HG02981 (cell line): ENCODE results near the gene KRT82.
"Not testable (repeated sequence)": the region's sequence is repeated elsewhere in the genome, so short reads cannot be mapped to it uniquely, and the experiment has no call there.

Experiments used
- ATAC-seq: cut with Tn5 transposase; IDR thresholded peaks from one replicate; pipeline ENCODE4 v1.9.1; 2021; ENCODE audit warnings: mild to moderate bottlenecking, moderate library complexity; ENCODE audit not compliant: unreplicated experiment

KRT82 gene

DNA sequence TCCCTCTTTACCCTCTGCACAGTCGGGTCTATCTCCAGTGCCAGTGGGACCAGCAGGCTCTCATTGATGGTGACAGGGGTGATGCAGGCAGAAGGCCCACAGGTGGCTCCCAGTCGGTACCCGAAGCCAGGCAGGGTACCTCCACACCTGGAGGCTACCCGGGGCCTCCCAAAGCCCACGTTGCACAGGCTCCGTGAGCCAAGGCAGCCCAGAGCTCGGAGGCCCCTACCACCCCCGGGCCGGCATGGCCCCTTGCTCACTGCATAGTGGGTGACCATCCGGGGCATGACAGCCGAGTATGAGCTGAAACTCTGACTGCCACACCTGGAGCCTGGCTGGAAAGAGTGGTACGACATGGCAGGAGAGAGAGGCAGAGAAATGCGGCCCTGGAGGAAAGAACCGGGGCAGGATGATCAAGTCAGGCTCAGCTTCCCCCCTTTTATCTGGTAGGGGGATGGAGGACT is at the start of gene KRT82:
Gene KRT82, minus strand, starts transcription at position 414 of the 464 bp plus-strand sequence. Its CDS starts 58 bp downstream, at position 356.
- ATAC-seq, result no peak

DNA sequence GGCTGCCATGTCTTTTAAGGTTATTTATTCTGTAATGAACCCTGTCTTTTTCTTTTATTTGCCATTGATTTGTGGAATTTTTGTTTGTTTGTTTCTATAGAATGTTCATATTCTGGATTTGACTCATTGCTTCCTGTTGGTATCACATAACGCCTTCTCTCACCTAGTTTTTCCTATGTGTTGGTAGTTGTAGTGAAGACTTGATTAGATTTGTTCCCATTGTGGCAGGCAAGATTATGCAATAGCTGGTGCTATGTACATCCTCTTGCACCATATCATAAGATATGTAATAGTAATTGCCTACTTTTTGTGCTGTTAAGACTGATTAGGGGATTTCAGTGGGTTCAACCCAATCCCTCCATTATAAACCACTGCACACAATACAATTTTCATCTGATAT is 49.7 kb upstream of the KRT82 start:
- no peak for ATAC-seq

- ATAC-seq, result no peak
These were observed 48.5 kb upstream of the KRT82 start for GRCh38 chr12:52454411-52455201.

DNA sequence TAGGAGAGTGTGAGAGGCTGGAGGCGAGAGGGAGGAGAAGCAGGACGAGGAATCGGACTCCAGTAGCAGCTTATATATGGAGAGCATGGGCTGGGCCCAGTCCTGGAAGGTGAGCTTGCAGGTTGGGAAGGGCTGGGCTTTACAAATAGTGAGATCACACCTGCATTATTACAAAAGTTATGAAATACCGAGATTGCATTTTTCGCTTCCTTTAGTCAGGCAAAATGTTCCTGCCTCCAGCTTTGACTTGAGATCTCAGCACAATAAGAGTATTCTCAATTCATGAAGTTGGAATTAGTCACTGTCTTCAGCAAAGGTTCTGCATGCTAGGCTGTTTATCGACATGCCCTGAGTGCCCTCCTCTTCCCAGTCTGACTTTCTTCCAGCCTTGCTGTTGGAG is 46.0 kb upstream of the KRT82 start, which contains the start of gene KRT6B:
Gene KRT6B, minus strand, starts transcription at position 46 of the 400 bp plus-strand sequence. CDS start 68 bp downstream, outside the sequence.
- no peak for ATAC-seq

DNA sequence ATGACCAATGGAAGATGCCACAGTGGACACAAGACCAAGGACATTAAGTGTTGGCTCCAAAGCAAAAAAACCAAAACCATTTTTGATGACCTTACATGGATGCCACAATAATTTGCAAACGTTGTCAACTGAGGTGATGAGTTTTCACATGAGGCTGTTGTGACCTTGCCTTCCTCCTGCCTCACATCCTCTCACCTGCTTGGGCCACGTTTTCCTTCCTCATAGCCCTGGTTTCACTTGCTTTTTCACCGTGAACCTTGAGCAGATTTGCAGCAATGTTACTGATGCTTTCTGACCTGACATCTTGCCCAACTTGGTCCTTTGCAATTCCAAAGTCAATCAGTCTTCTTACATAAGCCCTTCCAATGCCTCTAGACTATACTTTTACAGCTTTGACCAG is 42.1 kb upstream of the KRT82 start:
- no peak for ATAC-seq

GRCh38 chr12:52447196-52447595 is 41.1 kb upstream of the KRT82 start:
- not testable (repeated sequence) for ATAC-seq

- no peak for ATAC-seq
These were observed 40.4 kb upstream of the KRT82 start for GRCh38 chr12:52446367-52447045.

DNA sequence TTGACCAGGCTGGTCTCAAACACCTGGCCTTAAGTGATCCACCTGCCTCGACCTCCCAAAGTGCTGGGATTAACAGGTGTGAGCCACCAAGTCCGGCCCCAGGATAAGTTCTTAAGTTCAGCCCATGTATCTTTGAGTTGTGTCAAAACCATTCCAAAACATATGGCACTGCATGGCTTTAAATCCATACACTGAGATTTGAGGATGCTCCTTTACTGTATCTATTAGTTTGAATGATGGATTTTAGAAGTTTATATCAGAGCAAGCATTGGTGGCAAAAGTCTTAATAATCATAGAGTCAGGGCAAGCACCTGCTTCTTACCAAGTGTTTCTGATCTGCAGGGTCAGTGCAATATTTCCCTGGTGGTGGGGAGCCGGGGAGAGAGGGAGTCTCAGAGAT is 39.7 kb upstream of the KRT82 start:
- ATAC-seq, result no peak

- ATAC-seq, result no peak
These were observed 38.8 kb upstream of the KRT82 start for GRCh38 chr12:52444647-52445595.

- no peak for ATAC-seq
These were observed 37.8 kb upstream of the KRT82 start for GRCh38 chr12:52443966-52444365.

GRCh38 chr12:52442600-52443061 is 36.5 kb upstream of the KRT82 start:
- ATAC-seq, result no peak

DNA sequence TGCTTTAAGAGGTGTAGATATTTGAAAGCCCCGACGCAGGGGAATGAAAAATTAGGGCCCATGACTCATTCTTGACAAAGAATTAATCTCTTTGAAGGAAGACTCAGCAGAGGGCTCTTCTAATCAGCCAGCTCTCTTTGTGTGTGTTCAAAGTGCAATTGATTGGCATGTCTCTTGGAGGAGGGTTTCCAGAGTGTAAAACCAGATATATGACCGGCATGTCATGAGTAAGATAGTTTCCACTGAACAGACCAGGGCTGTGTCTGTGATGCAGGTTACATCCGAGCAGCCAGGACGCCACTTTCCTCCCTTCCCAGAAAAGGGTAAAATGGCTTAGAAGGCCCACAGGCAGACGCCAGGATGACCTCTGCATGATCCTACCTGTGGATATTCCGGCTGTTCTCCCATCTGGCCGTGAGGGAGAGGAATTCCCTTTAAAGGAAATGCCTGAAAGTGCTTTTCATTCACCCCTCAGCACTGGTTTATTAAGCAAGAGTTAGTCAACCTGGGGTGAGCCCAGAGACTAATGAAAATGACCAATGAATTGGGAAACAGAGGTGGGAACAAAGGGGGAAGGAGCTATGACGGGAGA is 35.3 kb upstream of the KRT82 start:
- no peak for ATAC-seq

GRCh38 chr12:52440821-52441319 is 34.7 kb upstream of the KRT82 start:
- ATAC-seq, result no peak

DNA sequence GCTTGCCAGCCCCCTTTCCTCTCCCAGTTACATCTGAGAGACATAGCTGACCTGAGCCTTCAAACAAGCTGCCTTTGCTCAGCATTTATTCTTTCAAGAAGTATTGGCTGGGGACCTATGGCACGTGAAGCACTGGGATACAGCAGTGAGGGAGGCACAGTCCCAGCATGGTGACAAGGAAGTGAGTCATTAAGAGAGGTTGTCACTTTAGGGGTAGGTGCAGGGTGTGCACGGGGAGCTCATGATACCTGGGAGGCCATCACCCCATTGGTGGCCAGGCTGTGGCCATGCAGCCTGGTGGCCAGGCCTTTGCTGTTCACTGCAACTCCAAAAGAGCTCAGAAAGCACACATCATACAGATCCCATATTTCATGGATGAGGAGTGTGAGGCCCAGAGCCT is 33.7 kb upstream of the KRT82 start:
- ATAC-seq, result no peak

DNA sequence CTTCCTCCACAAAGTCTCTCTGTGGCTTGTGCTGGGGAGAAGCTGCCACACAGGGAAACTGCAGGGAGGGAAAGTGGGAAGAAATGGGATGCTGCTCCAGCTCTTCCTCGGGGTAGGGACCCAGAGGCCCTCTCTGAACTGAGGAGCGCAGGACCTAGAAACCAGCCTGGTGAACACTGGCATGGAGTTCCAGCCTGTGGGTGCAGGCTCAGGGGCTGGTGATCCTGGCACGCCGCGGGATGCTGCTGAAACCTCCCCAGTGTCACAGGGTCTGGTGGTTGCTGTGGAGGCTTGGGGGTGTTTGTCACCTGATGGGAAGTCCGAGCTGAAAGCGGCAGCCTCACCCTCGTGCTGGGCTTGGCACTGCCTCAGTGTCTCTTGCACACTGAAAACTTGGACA is 33.3 kb upstream of the KRT82 start:
- ATAC-seq, result no peak

- no peak for ATAC-seq
These were observed 32.5 kb upstream of the KRT82 start for GRCh38 chr12:52438305-52439301.

GRCh38 chr12:52437508-52437907 is 31.4 kb upstream of the KRT82 start:
- ATAC-seq, result no peak

DNA sequence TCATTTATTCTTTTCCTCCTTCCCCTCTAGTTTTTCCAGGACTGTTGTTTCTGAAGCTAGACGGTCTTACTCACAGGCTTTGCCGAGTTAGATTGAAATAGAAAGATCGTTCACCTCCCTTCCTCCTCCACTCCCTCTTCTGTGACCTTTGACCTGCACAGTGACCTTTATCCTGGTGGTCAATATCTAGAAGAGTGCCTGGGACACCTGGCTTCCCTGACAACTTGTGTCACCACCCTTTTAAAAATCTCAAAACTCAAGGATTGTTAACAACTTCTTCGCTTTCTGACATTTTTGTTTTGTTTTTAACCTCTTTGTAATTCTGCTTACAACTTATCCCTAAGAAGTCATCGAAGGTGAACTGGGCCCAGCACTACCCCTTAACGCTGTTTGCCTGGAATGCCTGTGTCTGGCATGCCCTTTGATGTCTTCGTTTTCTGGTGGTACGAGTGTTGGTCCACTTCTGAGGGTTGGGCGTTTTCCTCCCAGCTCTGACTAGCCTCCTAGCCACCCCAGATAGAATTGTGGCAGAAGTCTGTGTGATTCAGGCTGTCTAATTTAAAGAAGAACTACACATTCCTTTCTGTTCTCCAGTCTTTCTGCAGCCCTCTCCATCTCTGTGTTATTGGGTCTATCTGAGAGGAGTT is 30.8 kb upstream of the KRT82 start:
- ATAC-seq, result no peak
